ENCODE data around the gene ADAD2.
"Not testable (repeated sequence)": the region's sequence is repeated elsewhere in the genome, so short reads cannot be mapped to it uniquely, and the experiment has no call there.

ADAD2 gene

DNA sequence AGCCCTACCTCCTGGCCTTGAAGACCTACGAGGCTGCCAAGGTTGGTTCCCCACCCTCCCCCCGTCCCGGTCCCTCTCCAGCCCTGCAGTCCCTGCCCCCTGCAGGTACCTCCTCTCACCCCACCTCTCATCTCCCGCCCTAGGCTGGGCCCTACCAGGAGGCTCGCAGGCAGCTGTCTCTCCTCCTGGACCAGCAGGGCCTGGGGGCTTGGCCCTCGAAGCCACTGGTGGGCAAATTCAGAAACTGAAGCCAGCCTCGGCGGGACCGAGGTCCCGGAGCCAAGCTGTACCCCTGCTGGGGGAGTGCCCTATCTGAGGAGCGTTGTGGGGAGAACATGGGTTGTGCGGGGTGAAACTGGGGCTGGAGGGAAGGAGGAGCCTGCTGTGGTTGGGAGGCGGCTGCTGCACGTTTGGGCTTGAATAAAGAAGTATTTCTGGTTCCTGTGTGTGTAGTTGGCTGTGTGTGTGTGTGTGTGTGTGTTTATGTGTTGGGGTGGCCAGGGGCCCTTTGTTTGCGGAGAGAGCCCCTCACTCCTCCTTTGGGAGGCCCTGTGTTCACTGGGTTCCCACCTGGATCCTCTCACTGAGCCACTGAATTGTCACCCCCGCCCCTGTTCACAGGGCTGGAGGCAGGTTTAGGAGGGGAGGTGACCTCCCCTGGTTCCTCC, 5.9 kb downstream of the ADAD2 start:
- DNase-seq, result no peak

DNA sequence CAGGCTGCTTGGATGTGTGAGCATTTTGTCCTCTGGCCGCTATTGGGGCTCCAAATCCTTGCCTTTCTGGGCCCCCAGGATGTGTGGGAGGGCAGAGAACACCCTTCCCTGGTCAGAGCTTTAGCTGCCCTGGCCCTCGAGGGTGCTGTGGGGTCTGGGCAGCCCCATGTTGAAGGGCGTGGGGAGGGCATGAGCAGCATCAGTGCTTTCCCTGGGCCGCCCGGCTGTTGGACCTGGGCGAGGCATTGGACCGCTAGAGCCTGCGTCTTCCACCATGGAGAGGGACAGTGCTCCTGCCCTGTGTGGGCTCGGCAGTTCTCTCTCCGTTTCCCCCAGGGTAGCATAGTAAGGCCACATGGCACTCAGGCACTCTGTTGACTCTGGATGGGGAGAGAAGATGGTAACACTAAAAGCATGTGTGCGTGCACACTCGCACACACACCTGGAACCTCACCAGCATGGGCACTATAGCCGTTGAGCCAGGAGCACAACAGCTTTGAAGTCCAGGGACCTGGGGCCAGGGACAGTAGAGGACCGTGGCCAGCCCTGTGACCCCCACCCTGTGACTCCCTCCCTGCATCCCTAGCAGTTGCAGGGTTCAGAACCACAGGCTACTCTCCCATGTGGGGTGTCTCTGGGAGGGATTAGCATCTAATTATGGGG, 6.6 kb downstream of the ADAD2 start:
- no peak for DNase-seq

DNA sequence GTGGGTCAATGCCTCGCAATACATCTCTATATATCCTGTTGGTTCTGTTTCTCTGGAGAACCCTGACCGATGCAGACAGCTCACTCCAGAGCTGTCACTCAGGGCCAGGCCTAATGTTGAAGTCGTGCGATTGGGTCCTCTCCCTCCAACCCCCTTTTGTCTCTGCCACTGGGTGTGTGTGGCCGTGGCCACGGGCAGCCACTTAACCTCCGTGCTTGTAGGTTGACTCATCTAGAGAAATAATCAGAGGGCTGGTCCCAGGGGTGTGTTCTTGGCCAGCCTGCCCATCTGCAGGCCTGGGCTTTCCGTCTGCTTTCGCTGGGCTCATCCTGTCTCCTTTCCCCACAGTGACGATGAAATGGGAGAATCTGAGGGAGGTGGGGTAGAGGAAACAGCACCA, 7.4 kb downstream of the ADAD2 start:
- no peak for DNase-seq

DNA sequence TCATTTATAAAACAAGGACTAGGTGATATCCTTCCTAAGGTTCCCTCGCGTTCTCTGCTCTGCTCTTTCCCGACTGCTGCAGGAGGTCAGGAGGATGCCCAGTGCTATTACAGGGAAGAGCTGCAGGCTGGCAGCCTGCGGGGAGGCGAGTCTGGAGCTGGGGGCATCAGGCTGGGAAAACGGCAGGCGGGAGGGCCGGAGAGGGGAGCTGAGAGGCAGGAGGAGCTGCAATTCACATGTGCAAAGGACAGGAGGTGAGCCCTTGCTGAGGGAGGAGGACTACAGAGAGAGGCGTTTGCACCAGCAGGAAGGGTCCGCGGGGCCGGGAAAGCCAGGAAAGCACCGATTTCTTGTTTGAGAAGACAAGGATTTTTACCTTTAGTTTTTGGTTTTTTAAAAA, 8.1 kb downstream of the ADAD2 start:
- DNase-seq, result no peak

DNA sequence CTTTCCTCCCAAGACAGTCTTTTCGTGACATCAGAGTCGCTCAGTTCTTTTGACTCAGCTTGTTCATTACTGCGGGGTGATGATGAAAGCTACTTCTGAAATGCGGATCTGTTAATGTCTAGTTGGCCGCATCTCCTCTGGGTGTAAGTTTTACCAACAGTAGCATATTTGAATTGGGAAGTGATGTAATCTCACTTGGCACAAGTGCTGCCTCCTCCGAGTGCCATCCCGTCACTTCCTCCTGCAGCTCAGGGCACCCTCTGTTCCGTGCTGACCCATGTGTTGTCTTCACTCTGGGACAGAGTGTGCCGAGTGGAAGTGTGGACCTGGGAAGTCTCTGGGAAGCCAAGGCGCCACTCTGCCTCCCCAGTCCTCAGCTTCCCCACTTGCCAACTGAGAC, 8.9 kb downstream of the ADAD2 start:
- no peak for DNase-seq

DNA sequence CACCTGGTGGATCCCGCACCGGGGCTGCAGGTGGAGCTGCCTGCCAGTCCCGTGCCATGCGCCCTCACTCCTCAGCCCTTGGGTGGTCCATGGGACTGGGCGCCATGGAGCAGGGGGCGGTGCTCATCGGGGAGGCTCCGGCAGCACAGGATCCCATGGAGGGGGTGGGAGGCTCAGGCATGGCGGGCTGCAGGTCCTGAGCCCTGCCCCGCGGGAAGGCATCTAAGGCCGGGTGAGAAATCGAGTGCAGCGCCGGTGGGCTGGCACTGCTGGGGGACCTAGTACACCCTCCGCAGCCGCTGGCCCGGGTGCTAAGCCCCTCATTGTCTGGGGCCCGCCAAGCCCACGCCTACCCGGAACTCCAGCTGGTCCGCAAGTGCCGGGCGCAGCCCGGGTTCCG, 13.6 kb downstream of the ADAD2 start:
- DNase-seq, result not testable (repeated sequence)

DNA sequence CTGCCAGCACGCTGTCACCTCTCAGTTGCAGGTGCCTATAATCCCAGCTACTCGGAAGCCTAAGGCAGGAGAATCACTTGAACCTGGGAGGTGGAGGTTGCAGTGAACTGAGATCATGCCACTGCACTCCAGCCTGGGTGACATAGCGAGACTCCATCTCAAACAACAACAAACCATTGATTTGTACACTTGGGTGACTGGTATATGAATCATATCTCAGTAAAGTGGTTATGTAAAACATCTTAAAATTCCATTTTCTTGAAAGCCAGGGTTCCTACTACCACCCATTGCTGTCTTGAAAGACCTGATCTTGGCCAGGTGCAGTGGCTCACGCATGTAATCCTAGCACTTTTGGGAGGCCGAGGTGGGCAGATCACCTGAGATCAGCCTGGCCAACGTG, 14.2 kb downstream of the ADAD2 start:
- DNase-seq, result not testable (repeated sequence)

DNA sequence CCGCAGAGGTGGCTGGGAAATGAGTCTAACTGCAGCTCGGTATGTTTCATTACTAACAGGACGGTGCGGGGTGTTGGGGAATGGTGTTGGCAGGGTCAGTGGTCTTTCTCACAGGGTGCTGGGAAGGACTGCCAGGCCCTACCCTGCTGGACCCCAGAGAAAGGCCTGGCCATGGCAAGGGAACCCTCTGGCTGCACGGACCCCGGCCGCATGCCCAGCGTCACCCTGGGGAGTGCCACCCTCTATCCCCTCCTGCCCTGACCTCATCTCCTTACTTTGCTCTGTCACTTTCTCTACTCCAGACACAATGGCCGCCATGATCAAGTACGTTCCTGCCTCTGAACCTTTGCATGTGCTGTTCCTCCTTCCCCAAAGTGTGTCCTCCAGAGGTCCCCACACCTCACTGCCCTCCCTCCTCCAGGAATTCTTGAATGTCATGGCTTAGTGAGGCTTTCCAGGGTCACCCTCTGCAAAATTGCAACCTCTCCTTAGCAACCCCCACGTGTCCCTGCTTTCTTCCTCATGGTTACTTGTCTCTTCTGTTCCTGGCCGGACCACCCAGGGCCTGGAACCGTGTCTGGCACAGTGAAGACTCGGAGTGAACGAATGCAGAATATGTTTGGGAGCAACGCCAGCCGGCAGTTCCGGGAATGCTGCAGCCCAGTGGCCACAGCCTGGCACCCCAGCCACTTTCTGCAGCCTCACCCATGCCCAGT, 15.2 kb downstream of the ADAD2 start:
- DNase-seq, result no peak

DNA sequence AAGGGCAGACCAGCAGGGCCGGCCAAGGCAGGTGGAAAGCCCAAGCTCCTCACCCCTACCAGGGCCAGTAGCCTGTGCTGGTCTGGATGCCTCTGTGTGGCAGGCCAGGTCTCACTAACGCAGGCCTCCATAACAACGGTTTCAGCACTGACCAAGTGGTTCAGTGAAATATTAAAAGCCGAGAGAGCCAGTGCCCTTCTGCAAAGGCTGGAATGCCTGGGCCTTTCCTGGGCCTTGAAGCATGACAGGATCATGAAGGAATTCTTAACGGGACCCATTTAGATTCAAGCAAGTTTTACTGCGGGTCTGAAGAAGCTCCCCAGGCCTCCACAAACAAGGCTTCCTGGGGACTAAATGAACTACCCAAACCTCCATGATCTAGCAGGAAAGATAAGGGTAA, 16.3 kb downstream of the ADAD2 start:
- DNase-seq, result no peak

DNA sequence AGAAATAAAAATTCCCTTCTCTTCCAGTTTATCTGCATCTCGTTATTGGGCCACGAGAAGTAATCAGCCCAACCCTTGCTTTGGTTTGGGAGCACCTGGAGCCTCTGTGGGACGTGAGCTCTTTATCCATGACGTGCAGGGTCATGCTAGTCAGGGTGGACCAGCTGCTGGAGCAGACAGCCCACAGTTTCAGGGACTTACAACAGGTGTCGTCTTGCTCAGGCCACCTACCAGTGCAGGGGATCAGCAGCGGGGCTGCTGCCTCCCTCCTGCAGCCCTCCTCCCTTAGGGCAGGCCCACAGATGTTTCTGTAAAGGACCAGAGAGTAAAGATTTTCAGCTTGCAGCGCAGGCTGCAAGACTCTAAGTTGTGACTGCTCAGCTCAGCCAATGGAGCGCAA, 16.9 kb downstream of the ADAD2 start:
- no peak for DNase-seq

DNA sequence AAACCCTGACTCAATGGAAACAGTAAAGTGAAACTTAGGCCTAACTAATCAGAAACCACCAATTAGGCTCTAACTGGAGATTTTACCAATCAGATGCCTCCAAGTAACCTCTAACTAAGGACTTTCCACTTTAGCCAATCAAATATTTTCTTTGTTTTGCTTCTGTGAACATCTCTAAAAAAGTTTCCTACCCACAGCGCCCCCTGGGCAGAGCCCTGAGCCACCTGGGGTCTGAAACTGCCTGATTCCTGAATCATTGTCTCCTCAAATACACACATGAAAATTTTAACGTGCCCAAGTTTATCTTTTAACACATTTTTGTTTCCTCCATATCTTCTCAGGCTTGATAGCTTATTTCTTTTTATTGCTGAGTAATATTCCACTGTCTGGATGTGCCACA, 19.0 kb downstream of the ADAD2 start:
- DNase-seq, result no peak

DNA sequence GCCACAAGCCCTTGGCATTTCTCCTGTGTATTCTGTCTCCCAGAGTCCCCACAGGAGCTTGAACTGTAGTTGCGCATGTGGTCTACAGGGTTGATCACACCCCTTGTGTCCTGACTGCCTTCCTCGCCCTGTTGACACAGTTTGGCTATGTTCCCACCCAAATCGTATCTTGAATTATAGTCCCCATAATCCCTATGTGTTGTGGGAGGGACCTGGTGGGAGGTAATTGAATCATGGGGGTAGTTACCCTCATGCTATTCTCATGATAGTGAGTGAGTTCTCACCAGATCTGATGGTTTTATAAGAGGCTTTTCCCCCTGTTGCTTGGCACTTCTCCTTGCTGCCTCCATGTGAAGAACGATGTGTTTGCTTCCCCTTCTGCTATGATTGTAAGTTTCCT, 21.2 kb downstream of the ADAD2 start:
- DNase-seq, result no peak

DNA sequence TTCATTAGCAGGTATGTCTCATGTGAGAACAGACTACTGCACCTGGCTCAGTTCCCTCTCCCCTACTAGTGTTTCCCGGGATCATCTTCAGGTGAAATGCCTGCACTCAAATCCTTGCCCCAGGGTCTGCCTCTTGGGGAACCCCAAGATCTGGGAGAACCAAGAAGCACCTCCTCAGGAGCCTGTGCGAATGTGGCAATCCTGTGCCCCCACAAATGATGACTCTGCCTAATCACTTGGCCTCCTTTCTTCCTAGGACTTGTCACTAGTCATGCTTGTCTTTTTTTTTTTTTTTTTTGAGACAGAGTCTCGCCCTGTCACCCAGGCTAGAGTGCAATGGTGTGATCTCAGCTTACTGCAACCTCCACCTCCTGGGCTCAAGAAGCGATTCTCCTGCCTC, 21.7 kb downstream of the ADAD2 start:
- DNase-seq, result no peak

DNA sequence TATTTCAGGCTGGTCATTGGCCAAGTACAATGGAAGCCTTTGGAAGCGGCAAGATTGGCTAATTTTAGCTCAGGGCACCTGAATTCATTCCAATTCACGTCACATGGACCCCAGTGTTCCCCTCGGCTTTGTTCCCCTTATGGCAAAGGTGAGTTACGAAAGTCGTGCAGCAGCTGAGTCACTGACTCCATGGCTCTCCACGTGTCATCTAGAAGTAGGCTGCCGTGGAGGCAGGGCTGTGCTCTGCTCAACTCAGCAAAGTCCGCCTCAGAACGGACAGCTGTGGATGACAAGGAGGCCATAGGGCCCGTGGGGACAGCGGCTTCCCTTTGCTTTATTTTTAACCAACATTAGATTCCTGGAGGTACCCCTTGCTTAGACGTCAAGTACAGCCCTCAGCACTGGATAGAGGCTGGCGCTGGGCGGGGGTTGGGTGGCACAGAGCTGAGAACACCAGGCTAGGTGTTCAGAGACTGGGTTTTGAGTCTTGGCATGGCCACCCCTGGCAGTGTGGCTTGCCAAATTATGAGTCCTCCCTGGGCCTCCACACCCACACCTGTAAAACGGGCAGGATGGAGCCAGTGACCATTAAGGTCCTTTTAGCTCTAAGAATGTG, 23.6 kb downstream of the ADAD2 start:
- no peak for DNase-seq

DNA sequence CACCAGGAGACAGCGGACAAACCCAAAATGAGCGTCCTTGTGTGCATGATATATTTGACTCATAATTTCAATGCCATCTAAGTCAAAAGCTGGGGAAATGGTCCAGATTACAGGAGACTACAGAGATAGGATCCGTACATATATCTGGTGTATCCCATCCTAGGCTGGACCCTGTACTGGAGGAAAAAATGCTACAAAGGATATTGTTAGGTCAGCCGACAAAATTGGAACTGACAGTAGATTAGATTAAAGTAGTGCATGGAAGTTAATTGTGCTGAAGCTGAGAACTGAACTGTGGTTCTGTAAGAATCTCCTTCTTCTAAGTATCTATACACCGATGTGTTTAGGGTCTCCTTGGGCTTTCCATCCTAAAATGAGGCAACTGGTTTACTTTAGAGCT, 24.6 kb downstream of the ADAD2 start:
- DNase-seq, result no peak

DNA sequence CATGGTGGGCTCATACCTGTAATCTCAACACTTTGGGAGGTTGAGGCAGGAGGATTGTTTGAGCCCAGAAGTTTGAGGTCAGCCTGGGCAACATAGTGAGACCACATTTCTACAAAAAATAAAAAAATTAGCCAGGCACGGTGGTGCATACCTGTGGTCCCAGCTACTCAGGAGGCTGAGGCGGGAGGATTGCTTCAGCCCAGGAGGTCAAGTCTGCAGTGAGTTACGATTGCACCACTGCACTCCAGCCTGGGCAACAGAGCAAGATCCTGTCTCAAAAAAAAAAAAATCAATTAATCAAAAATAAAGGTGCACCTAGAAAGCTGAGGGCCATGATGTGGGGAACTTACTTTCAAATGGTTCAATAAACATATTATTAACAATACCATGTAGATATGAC, 25.2 kb downstream of the ADAD2 start:
- not testable (repeated sequence) for DNase-seq

DNA sequence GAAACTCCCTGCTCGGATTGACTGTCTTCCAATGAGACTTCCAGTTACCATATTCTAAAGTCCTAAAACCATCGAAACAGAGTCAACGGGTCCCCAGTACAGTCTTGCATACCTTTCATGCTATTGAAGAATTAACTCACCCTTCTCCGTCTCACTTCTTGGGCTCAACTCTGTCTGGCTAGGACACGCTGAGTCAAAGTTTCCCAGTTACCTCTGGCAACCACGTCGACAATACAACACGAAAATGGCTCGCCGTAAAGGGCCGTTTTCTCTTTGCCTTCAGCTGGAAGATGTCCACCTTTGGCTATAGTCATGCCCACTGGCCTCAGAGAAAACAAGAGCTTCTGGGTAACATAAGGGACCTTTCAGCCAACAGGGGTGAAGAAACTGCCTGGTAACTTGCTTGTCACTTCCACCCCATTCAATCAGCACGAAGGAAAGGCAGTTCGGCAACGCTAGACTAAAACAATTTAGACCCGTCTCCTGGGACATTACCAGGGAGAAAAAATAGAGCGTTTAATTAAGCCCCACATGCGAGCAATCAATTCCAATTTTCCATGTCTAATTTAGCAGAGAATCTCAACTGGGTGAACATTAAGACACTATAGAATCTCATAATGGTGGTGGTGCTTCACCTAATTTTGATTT, 27.3 kb downstream of the ADAD2 start:
- no peak for DNase-seq

DNA sequence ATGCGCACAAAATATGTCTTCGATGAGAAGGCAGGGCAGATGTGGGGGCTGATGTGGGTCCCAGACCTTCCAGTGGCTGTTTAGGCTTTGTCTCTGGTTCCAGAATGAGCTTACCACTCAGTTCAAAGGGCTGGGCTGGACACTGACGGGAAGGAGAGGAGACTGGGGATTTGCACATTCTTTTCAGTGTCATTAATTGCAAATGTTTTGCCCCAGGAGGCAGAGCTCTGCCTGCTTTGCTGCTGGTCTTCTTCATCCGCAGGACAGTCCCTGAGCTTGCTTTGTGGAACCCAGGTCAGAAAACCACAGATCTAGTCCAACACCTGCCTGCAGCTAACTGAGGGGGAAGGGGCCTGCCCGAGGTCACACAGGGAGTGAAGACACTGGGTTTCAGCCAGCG, 28.0 kb downstream of the ADAD2 start:
- no peak for DNase-seq

DNA sequence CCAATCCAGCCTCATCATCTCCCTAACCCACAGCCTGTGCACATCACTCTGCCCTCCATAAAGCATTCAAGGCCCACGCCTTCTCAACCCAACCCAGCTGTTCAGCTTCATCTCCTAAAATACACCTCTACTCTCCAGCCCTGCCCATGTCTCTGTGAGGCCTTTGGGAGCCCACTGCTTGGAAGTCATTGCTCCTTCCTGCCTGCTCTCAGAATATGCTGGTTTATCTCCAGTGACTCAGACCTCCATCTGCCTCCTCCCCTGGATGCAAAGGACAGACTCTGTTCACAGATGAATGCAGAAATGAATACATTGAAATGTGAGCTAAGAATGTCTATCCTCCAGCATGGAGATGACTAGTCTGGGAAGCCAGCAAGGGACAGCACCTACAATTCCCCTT, 29.9 kb downstream of the ADAD2 start:
- DNase-seq, result no peak

DNA sequence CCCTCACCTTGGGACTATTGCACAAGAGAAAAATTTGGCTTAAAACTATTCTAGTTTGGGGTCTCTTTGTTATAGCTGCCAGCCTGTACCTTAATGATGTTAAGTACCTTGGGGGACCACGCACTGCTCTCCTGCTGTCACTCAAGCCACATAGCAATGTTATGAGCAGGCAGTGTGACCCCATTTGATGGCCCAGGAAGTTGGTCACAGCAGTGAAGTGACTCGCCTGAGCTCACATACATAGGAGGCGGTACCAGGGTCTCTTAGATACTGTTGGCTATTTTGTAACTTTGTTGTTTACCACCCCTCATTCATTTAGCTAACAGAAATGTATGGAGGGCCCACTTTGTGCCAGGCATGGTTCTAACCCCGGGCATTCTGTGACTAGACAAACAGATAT, 32.5 kb downstream of the ADAD2 start:
- no peak for DNase-seq

DNA sequence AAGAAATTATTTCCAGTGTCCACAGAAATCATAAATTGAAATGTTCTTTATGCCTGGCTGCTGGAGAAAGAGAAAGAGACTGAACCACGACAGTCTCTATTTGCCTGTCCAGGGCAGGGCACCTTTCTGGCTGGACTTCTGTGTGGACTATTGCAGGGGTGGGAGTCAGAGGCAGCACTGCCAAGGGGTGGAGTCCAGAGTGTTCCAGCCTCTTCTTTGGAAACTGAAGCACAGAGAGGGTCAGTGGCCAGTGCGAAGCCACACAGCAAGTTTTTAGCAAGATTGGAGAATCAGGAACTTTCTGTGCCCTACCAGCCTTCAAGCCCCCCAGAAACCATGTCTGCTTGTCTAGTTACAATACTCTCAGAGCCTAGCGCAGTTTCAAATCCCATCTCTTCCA, 33.6 kb downstream of the ADAD2 start:
- no peak for DNase-seq

DNA sequence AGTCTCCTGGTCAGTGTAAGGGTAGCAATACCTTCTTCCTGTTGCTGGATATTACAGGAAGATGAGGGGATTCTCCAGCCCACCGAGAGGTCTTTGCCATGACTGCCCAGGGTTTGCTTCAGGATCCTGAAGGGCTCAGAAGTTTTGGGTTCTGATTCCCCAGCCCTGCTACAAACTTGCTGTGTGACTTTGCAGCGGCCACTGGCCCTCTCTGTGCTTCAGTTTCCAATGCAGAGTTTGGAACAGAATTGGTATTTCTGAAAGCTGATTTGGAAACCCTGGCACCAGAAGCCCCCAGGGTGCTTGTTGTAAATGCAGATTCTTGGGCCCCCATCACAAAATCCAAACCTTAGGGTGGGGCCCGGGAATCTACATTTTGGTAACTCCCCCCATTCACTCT, 34.2 kb downstream of the ADAD2 start:
- no peak for DNase-seq

DNA sequence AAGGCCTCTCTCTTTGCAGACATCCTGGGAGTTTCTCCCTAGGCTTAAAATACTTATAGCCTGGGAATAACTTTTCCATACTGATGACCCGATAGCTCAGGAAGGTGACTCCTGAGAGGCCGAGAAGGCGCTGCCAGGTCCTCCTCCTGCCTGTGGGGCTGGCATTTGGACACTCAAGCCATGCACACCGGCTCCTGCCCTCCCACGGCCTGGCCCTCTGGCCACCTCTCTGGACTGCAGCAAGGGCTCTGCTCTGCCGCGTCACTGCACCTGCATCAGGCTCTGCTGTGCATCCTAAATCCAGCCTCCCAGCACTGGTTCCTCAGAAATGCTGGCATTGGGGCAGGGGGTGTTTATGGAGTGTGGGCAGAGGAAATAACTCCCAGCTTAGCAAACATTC, 34.6 kb downstream of the ADAD2 start:
- DNase-seq, result no peak

DNA sequence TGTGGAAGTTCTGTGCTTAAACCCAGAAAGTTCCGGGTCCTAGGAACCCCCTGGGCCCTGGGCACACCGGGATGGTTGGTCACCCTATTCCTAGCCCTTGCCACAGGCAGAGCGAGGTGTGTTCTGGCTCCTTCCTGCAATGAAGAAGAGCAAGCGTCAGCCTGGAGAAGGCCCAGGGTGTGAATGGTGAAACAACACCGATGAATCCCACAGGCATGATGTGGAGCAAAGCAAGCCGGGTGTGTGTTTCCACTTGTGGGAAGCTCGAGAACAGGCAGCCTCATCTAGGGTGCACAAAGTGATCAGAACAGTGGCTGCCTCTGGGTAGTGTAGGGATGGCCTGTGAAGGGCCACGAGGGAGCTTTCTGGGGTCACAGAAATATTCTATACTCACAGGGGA, 35.1 kb downstream of the ADAD2 start:
- DNase-seq, result no peak
